Nucleus accumbens (tissue), 56 donors: ENCODE measurements around the gene PIAS4.

Experiments
- DNase-seq, 56 donors: peaks; one replicate each; lab custom pipeline; 2025; lab: John Stamatoyannopoulos, UW

Gene PIAS4

DNA sequence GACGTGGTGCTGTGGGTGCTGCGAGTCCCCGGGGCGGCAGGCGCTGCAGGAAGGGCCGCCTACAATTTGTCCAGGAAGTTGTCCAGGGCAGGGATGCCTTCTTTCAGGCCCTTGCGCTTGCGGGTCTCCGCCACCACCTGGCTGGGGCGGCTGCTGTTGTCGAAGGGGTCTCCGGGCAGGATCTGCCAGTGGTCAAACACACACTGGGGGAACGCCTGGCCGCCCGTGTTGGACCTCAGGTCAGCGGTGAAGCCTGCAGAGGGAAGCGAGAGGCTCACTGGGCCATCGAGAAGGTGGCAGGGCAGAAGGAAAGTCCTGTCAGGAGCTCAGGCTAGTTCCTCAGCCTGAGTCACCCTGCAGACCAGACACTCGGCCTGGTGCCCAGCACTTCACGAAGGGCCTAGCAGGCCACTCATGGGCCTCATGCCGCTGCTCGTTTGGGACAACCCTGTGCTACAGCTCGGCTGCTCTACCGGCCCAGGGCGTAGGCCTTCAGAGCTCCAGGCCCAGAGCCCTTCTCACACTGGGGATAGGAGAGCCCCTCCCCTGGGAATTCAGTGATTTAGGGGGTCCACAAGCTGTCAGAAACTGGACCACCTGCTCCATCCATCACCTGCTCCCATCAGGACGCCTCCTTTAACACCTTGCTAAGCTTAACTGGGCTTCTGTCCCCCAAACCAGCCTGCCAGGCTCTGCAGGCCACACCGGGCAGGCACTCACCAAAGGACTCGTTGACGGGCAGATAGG lies 30.9 kb upstream of the PIAS4 start:
- no peak for DNase-seq

DNA sequence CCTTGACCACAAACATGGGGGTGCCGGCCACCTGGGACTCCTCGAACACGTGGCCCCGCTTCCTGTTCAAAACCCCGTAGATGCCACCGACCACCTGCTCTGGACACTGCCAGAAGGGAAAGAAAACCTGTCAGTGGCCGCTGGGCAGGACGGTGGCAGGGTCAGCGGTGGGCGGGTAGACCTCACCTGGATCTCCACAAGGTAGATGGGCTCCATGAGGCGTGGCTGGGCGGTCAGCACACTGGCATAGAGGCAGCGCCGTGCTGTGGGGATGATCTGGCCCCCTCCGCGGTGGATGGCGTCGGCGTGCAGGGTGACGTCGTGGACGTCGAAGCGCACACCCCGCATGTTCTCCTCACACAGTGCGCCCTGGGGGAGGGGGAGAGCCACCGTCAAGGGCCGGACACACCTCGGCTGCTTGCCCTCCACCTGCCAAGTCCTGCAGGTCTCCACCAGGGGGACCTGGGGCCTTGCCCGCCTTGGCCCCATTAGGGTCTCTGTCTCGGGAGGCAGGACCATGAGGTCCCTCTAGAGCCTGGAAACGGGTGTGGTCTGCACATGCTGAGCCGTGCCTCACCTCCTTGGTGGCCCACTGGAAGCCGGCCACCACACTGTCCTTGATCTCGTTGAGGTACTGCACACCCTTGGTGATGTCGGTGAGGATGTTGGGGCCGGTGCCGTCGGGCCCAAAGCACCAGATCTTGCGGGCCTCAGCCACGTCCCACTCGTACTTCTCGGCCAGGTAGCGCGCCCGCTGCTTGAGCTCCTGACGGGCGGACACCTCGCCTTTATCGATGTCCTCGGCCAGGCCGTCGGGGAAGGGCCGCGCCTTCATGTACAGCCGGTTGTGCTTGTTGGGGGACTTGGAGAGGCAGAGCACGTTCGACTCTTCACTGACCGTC lies 30.0 kb upstream of the PIAS4 start:
- no peak for DNase-seq

DNA sequence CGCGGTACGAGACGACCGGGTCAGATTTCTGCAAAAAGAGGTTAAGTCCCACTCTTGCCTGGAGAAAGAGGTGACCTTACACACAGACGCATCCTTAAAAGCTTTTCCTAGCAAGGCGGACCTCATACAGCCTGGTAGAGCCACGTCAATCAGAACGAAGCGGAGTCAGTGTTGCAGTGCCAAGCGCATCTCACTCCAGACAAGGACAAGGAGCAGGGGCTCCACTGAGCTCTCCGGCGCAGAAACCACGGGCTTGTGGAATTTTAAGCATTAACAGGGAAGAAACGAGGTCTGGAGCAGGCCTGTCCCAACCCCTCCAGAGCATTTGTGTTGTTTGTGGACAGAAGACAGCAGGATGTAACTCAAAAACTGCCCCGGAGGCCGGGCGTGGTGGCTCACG lies 29.4 kb upstream of the PIAS4 start:
- DNase-seq = no peak

DNA sequence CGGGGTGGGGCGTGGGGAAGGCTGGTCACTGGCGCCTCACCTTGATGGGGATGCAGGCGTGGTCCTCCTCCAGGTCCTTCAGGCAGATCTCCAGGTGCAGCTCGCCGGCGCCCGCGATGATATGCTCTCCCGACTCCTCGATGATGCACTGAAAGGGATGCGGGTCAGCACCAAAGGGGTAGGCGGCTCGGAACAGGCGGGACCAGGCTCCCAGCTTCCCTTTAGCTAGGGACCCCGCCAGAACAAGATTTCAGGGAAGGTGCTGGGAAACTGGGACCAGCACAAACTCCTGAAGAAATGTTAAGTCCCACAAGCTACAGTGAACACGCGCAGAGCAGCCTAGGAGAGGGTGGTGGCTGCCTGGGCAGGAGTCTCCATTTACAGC lies 28.3 kb upstream of the PIAS4 start:
- DNase-seq = no peak

DNA sequence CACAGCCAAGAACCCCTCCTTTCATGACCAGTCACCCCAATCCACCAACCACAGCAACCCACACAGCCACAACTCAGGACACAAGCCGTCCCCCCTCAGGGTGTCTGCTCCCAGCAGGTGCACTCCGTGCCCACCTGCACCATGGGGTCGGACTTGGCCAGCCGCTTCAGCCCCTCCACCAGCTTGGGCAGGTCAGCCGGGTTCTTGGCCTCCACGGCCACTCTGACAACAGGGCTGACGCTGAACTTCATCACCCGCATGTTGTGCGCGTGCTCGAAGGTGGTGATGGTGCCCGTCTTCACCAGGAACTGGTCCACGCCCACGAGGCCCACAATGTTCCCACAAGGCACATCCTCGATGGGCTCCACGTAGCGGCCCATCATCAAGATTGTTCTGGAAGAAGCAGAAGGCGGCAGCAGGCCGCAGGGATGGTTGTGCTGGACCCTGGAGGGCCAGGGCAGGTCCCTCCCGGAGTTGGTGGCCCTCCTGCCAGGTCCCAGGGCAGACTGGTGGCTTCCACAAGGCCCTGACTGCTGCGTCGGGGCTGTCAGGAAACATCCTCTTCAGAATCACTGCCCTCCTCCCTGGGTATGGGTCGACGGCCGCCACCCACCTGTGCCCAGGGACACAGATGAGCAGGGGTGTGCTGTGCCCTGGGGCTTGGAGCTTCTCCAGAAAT lies 27.7 kb upstream of the PIAS4 start:
- DNase-seq = no peak

DNA sequence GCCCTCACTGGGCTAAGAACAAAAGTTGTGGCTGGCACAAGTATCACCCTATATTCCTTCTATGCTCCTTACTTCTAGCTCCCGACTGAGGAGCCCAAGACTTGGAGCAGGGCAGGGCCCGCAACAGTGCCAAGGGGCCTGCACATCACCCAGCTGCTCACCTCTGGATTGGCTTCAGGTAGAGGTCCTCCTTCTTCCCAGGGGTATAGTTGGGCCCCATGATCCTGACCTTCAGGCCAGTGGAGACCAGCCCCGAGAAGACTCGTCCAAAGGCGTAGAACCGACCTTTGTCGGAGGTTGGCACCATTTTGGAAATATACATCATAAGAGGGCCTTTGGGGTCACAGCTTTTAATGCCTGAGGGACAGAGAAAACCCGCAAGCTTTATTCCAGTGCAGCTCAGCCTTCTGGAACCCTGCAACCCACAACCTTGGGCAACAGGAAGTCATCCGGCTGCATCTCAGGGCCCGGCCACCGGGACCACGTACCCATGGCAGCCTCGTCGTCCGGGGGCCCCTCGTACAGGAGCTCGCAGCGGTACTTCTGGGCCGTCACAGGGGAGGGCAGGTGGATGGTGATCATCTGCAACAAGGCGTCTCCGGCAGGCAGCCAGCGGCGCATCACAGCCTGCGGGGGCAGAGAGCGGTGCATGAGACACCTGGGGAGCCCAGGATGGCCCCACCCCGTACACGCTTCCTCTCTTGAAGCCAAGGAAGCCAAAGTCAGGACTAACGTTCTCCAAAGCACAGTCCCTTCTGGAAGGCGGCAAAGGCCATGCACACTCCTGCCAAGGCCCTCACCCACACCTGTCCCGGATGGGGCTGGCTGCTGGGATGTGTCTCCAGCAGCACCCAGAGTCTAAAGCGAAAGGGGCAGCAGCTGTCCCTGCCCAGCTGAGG lies 26.9 kb upstream of the PIAS4 start:
- DNase-seq = no peak

DNA sequence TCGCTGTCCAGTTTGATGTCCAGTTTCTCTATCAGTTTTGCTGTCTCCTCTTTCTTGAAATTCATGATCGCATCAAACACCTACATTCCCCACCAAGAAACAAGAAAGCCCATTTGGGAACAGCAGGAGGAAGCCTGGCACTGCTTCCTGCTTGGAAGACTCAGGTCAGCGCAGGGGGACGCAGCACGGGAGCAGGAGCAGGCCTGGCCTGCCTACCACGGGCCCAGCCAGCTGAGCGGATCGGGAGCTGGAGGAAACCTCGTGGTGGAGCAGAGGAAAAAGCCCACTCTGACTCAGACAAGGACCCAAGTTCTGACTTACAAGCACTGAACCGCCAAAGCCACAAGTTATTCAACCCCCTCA lies 26.2 kb upstream of the PIAS4 start:
- DNase-seq = no peak

DNA sequence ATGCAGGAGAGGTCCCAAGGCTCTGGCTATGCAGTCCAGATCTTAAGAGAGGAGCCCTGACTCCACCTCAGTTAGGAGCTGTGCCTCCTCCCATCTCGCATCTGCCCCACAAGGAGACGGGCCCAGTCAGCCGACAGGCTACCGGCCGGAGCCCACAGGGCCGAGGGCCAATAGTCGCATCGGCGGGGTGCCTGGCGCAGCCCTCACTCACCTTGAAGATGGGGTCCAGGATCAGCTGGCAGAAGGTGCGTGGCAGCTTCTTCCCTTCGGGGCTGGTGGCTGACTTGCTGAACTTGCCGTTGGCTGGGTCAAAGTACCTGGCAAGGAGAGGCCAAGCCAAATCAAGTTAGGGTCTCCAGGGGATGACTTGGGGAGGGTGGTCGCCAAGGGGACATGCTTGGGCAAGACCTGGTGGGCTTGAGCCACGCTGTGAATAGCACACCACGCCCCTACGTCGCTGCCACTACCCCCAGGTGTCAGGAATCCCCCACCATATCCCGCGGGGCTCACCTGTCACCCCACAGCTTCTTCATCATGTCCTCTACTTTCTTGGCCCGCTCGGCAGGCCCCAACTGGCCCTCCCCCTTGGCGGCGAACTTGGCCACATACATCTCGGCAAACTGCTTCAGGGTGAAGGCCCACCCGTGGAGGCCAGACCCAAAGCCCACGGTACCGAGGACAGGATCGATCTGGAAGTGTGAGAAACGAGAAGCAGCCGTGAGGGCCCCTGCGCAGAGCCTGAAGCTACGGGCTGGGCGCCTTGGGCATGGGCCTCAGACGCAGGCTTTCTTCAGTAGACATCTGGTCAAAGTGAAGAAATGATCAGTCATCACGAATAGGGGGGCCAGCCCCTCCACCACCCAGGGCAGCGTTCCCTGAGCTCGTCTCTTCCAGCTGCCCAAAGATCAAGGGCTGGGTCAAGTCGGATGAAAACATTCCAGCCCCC lies 25.5 kb upstream of the PIAS4 start:
- no peak for DNase-seq

DNA sequence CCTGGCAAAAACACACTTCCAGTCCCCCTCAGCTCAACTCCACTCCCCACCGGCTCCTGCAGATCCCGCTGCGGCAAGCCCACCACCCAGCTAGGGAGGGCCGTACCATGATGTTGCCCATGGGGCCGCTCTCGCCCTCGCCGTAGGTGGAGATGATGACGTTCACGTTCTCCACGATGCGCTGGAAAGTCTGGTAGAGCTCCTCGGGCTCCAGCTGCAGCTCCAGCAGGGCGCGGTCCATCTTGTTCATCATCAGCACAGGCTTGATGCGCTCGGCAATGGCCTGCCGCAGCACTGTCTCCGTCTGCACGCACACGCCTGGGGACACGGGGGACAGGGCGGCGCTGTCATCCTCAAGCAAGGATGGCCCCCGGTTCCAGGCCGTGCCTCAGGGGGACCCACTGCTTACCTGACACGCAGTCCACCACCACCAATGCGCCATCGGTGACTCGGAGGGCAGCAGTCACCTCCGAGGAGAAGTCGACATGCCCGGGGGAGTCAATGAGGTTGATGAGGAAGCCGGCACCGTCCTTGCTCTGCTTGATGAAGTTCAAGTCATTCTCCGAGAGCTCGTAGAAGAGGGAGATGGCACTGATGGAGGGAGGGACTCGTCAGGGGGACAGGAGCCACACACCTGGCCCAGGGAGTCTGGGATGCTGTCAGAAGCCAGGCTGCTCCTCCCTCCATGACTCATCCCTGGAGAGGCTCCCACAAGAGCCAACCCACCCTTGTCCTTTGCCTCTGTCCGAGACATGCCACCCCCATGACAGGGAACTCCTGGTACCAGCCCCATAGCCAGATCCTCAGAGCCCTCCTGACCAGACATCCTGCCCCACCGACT lies 24.6 kb upstream of the PIAS4 start:
- DNase-seq = no peak

DNA sequence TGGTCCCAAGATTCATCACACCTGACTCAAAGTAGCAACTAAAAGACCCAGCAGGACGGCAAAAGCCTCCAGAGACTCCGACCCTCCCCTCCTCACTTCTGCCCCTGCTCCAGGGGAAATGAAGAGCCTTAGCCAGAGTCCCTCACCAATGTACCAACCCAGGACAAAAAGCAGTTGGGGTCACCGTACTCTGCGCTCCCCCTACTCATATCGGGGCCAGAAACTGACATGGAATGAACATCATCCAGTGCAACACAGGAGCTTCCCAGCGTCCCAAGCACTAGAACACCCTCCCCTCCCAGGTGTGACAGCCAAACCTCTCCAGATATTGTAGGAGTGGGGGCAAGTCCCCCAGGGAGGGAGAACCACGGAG lies 24.0 kb upstream of the PIAS4 start:
- no peak for DNase-seq

DNA sequence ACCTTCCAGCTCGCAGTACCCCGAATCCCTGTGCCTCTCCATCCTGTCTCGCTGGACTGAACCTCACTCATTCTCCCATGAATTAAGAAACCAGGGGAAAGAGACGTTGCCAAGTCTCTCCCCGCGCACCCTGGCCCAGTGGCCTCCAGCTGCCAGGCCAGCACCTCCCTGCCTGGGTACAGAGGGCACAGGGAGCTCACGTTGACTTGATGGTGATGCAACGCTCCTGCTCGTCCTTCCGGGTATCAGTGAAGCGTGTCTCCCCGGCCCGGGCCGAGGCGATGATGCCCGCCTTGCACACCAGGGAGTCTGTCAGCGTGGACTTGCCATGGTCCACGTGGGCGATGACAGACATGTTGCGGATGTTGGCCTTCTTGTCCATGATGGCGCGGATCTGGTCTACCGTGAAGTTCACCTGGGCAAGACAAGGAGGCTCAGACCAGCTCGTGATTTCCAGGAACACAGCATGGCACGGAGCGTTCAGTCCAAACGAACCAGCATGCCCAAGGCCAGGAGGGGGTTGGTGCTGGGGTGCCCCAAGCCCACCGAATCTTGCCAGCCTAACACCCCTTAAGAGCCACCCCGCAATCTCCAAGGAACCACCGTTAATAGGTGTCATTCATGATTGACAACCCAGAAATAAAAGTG lies 23.5 kb upstream of the PIAS4 start:
- peak in 1 of 56 donors; percentile 14 for DNase-seq

DNA sequence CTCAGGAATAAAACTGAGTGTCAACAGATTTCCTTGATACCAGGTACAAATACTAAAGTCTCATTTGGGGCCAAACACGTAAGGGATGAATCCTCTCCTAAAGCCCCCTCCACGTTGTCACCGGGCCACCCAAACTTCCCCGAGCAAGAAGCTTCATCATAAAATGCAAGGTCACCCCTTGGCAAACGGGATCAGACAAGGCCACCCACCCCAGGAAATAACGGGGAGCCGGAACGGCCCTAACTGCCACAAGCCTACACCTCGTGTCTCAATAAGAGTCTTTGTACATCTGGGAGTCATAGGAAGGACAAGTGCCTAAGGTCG lies 23.0 kb upstream of the PIAS4 start:
- peak in 2 of 56 donors; percentile 41 for DNase-seq

DNA sequence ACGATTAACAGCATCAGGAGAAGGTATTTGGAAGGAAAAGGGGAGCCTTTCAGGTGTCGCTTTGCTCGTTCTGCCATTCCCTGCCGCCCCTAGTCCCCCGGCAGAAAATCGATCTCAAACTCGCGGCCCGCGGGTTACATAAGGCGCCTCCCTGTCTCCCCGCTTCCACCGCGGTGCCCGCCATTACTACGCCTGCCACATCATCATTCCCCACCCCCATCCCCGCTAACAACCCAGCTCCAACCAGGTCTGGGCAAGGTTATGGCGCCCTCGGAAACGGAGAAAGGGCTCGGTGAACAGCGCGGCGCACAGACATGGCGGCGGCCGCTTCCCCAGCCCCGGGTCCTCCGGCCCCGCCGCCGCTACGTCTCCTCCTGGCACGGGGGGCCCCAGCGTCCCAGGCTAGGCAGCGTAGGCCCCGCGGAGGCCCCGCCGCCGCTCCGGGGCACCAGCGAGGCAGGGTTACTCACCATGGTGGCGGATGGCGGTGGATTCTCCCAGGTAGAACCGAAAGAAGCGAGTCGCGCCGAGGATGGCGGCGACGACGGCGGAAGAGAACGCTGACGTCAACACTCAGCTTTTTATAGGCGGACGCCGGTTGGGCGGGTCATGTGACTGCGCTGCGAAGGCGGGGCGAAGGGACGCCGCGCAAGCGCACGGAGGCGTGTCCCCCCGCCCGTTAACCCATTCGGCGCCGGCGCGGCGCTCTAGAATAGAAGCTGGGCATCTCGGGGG lies 22.5 kb upstream of the PIAS4 start, which contains the start of gene EEF2:
Gene EEF2, minus strand, starts transcription at position 556 of the 735 bp plus-strand sequence. Its CDS starts 83 bp downstream, at position 473.
- DNase-seq = peak in 54 of 56 donors; percentile 41 to 92 (median 82)

DNA sequence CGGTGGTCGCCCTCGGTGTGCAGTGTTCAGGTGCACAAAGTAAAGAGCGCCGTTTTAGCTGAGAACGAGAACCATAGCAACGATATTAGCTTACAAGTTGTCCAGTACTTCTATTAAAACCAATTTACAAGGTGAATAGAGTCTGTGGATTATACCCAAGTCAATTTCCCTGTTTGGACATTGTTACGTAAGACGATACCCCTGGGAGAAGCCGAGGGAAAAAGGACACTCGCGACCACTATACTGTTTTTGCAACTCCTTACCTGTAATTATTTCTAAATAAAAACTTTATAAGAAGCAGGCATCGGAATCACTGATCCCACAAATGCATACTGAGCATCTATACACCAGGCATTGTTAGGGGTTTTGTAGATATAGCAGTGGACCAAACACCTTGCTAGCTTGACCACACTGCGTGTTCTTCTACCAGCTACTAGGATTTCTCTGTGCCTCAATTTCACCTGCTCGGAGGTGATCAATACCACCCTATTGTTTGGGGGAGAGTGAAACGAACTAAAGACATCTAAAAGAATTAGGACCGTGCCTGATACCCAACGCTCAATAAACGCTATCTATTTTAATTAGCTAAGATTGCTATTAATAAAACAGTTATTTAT lies 21.8 kb upstream of the PIAS4 start:
- no peak for DNase-seq

DNA sequence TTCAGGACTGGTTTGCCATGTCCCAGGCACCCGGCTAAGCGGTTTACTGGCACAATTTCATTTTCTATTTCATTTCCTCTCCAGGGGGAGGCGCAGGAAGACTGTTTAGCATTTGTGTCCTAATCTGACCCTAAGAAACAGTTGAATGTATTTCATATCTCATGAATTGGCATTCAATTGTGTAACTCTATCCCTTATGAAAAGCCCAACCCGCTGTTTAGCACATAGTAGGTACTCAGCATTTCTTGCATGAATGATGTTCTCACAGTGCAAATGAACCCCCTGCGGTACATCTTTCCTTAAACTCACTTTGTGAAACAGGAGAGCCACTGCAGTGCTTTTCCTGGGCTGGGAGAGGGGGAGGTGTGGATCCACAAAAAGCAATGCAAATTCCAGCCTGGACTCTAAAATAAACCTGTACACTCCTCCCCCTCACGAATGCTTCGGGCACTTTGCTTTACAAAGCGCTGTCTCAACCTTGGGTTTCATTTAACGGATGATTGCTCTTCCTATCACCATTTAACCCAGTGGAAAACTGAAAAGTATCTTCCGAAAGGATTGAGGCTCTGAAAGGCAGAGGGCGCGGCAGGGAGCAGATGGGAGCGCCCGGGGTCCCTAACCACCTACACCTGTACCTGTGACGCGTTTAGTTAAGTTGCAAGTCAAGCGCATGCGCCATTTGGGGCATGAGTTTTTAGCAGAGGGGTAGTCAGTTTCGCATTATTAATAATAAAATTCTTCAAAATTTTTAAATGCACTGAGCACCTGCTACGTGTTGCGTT lies 21.1 kb upstream of the PIAS4 start:
- peak in 45 of 56 donors; percentile 5 to 74 (median 39) for DNase-seq
